ENCODE data around the gene CLCA2.

DNA sequence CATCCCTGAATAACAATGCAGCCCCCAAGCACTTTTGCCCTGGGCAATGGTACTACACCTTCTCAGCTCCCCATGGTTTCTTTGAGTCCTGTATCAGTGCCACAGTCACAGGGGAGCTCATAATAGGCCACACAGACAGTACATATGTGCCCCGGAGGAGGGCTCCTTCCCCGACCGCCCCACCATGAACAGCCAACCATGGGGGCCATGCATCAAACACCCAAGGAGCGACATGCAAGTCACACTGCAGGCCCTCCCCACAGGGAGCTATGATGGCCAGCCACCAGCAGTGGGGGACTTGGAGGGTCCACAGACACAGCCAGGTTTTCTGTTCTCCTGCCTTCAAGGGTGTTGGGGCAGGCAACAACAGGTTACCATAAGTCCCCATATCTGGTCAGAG is 13.1 kb upstream of the CLCA2 start:
- TF ChIP-seq, protein P1, sequence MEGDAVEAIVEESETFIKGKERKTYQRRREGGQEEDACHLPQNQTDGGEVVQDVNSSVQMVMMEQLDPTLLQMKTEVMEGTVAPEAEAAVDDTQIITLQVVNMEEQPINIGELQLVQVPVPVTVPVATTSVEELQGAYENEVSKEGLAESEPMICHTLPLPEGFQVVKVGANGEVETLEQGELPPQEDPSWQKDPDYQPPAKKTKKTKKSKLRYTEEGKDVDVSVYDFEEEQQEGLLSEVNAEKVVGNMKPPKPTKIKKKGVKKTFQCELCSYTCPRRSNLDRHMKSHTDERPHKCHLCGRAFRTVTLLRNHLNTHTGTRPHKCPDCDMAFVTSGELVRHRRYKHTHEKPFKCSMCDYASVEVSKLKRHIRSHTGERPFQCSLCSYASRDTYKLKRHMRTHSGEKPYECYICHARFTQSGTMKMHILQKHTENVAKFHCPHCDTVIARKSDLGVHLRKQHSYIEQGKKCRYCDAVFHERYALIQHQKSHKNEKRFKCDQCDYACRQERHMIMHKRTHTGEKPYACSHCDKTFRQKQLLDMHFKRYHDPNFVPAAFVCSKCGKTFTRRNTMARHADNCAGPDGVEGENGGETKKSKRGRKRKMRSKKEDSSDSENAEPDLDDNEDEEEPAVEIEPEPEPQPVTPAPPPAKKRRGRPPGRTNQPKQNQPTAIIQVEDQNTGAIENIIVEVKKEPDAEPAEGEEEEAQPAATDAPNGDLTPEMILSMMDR (IDR thresholded peaks at IDR 0.05; ENCODE audit: low read depth, low read length, missing input control): no peak
- TF ChIP-seq RAD21 (IDR thresholded peaks at IDR 0.05) (no peak), TAF1 (conservative IDR thresholded peaks at IDR 0.05) (no peak), FOXA1 (IDR thresholded peaks at IDR 0.05) (no peak), NR2F2 (IDR thresholded peaks at IDR 0.05) (no peak), JUND (IDR thresholded peaks at IDR 0.05) (no peak), RXRA (IDR thresholded peaks at IDR 0.05) (no peak), HNF4G (IDR thresholded peaks at IDR 0.05) (no peak), GABPA (IDR thresholded peaks at IDR 0.05 in 1 of 2, conservative IDR thresholded peaks at IDR 0.05 in 1 of 2) (no peak), SP1 (IDR thresholded peaks at IDR 0.05) (no peak), YY1 (IDR thresholded peaks at IDR 0.05) (no peak)
- TF ChIP-seq, protein P2, sequence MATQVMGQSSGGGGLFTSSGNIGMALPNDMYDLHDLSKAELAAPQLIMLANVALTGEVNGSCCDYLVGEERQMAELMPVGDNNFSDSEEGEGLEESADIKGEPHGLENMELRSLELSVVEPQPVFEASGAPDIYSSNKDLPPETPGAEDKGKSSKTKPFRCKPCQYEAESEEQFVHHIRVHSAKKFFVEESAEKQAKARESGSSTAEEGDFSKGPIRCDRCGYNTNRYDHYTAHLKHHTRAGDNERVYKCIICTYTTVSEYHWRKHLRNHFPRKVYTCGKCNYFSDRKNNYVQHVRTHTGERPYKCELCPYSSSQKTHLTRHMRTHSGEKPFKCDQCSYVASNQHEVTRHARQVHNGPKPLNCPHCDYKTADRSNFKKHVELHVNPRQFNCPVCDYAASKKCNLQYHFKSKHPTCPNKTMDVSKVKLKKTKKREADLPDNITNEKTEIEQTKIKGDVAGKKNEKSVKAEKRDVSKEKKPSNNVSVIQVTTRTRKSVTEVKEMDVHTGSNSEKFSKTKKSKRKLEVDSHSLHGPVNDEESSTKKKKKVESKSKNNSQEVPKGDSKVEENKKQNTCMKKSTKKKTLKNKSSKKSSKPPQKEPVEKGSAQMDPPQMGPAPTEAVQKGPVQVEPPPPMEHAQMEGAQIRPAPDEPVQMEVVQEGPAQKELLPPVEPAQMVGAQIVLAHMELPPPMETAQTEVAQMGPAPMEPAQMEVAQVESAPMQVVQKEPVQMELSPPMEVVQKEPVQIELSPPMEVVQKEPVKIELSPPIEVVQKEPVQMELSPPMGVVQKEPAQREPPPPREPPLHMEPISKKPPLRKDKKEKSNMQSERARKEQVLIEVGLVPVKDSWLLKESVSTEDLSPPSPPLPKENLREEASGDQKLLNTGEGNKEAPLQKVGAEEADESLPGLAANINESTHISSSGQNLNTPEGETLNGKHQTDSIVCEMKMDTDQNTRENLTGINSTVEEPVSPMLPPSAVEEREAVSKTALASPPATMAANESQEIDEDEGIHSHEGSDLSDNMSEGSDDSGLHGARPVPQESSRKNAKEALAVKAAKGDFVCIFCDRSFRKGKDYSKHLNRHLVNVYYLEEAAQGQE (IDR thresholded peaks at IDR 0.05): no peak
- TF ChIP-seq, protein P3, sequence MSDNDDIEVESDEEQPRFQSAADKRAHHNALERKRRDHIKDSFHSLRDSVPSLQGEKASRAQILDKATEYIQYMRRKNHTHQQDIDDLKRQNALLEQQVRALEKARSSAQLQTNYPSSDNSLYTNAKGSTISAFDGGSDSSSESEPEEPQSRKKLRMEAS (IDR thresholded peaks at IDR 0.05): no peak
- TF ChIP-seq, protein P4, sequence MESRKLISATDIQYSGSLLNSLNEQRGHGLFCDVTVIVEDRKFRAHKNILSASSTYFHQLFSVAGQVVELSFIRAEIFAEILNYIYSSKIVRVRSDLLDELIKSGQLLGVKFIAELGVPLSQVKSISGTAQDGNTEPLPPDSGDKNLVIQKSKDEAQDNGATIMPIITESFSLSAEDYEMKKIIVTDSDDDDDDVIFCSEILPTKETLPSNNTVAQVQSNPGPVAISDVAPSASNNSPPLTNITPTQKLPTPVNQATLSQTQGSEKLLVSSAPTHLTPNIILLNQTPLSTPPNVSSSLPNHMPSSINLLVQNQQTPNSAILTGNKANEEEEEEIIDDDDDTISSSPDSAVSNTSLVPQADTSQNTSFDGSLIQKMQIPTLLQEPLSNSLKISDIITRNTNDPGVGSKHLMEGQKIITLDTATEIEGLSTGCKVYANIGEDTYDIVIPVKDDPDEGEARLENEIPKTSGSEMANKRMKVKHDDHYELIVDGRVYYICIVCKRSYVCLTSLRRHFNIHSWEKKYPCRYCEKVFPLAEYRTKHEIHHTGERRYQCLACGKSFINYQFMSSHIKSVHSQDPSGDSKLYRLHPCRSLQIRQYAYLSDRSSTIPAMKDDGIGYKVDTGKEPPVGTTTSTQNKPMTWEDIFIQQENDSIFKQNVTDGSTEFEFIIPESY (IDR thresholded peaks at IDR 0.05): no peak

Data from liver (tissue), 3 donors.